Pons (tissue), 1 donor: ENCODE data around the gene NONO.
A peak's percentile ranks its signal among the peaks of the same experiment; 100 is the strongest.
"Not testable (repeated sequence)": the region's sequence is repeated elsewhere in the genome, so short reads cannot be mapped to it uniquely, and the experiment has no call there.

Experiments used
- DNase-seq: peaks from one replicate; pipeline ENCODE4 v3.0.0-alpha.2; 2016; ENCODE audit warnings: low spot score

NONO gene

GRCh38 chrX:71285929-71286328 lies 2.5 kb downstream of the NONO start:
- DNase-seq, result no peak

DNA sequence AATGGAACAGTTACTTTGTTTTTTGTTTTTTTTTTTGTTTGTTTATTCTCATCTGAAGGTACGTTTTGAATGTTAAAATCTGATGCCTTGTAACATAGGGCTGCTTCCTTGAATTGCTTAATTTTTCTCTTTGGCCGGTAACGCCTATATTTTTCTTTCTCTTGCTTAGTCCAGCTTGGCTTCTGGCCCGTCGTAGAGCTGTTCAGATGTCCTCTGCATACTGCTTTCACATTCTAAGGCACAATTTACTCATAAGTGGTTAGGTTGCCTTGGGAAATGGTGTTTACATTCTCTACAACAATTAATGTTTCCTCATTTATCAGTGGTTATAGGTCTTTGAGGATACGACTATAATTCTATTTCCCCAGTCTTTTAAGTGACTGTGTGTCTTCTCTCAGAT lies 7.9 kb downstream of the NONO start:
- DNase-seq, result no peak

DNA sequence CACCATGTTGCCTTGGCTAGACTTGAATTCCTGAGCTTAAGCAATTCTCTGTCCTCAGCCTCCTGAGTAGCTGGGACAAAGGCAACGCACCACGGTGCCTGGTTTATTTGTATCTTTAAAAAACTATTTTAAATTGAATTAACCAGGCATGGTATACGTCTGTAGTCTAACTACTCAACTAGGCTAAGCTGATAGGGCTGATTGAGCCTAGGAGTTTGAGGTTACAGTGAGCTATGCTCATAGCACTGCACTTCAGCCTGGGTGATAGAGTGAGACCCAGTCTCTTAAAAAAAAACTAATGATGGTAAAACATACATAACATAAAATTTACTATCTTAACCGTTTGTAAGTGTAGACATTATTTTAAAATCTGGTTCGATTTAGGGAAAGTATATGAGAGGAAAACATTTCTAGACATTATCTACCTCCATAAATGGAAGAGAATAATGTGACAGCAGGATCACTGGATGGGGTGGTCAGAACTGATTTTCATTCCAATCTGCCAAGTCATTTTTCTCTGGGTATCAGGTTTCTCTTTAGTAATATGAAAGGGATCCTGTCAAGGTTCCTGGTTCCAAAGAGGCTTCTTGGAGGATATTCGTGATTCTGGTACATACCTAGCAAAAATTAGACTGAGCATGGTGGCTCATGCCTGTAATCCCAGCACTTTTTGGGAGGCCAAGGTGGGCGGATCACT lies 9.4 kb downstream of the NONO start:
- DNase-seq, result no peak

GRCh38 chrX:71296806-71297205 lies 13.4 kb downstream of the NONO start:
- no peak for DNase-seq

GRCh38 chrX:71298119-71298518 lies 14.7 kb downstream of the NONO start:
- DNase-seq, result no peak

DNA sequence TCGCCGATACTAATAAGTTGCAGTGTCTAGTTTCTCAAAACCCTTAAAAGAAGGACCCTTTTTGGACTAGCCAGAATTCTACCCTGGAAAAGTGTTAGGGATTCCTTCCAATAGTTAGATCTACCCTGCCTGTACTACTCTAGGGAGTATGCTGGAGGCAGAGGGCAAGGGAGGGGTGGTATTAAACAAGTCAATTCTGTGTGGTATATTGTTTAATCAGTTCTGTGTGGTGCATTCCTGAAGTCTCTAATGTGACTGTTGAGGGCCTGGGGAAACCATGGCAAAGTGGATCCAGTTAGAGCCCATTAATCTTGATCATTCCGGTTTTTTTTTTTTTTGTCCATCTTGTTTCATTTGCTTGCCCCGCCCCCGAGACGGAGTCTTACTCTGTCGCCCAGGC lies 16.6 kb downstream of the NONO start:
- not testable (repeated sequence) for DNase-seq

DNA sequence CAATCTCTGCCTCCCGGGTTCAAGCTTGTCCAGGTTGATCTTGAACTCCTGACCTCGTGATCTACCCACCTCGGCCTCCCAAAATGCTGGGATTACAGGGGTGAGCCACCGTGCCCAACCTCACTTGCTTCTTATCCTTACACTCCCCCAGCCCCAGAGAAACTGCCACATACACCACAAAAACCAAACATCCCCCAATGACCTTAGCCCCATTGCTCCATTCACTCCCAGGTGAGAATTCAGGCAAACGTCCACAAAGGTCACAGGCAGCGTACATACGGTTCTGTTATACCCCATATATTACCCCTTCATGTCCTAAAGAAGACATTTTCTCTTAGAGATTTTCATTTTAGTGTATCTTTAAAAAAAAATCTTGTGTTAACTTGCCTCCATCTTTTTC lies 17.1 kb downstream of the NONO start:
- not testable (repeated sequence) for DNase-seq

DNA sequence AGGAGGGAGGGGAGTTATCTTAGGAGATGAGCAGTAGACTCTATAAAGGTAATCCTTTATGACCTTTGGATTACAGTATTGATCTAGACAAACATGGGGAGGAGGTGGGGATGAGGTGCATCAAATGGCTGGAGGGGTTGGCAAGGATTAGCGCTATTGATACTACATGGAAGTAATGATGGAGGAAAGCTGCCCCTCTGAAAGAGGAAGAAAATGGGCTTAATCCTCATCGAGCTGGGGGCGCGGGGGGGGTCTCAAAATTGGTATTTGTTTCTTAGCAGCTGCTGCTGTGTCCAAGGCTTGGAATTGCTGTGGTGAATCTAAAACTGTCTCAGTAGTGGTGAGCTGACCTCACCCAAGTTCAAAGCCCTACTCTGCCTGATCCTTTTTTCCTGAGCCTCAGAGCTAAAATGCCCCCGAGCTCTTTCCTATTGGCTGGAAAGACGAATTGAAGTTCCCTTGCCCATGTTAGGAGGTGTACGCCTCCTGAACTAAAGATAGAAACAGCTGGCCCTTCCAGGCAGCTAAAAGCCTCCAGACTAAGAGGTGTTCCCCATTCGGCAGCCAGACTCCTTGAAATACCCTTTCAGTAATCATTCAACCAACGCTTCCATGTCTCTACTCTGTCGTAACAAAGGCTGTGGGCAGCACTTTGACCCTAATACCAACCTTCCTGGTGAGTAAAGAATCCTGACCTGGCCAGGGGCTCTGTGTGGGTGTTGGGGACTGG lies 17.9 kb downstream of the NONO start, which contains the start of gene ITGB1BP2:
Gene ITGB1BP2, plus strand, starts transcription at position 556 of the 730 bp plus-strand sequence. Its CDS starts 57 bp downstream, at position 613.
- peak; percentile 1 for DNase-seq

DNA sequence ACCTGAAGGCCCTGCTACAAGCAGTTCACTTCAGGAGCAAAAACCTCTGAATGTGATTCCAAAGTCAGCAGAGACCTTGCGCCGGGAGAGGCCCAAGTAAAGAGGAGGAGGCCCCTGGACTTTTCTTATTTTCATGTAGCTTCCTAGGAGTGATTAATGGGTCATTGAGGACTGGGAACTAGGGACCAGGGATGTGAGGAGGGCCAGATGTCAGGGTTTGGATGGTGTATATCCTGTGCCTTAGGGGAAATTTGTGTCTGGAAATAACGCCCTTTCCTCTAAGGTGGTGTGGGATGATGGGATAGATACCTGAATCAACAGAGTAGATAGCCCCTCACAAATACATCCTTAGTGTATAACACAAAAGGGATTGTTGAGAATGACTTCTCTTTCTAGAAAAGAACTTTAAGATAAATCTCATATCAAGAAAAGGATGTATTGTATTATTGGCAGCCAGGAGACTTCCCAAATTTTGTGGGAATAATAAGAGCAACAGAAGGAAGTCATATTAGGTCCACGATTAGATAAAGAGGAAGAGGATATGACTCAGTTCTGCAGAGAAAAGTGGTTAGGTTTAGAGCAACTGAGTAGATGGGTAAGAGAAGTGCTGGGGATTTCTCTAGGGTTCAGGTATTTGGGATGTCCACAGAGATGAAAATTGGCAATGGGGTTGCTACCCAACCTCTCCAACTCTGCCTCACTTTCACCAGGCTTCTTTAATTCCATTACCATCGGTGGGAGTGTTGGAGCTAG lies 19.2 kb downstream of the NONO start:
- no peak for DNase-seq

DNA sequence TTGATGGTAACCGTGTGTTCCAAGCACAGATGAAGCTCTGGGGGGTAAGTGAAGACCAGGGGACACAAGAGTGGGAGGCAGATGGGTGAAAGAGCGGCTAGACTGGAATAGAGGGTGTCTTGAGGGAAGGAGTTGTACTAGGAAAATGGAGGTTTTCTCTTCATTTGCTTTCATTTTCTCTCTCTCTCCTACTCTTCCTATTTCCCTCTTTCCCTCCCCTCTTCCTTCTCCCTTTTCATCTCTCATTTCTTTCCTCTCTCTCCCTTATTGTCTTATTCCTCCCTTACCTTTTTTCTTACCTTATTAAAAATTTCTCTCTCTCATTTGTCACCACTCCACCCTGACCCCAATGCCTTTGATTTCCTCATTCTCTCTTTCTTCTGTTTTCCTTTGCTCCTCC lies 21.1 kb downstream of the NONO start:
- DNase-seq, result no peak

GRCh38 chrX:71315917-71316316 lies 32.5 kb downstream of the NONO start:
- DNase-seq, result no peak

DNA sequence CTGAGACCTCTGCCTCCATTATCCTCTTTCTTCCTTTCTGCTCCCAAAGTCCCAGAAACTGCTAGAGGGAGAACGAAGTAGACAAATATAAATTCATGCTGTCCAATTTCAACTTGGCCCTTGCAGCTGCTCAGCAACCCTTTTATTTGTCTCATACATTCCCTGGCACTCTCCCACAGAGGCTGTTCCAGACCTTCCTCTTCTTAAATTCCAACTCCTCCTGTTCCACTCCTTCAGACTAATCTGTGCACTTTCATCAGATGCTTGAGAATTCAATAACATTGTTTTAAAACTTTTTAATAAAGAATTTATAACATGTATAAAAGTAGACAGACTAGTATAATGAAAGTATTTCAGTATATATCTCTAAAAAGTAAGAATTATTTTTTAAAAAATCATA lies 33.5 kb downstream of the NONO start:
- DNase-seq, result not testable (repeated sequence)

- DNase-seq, result no peak
Measured at GRCh38 chrX:71320126-71320525, 36.7 kb downstream of the NONO start.

GRCh38 chrX:71321731-71322130 lies 38.3 kb downstream of the NONO start:
- no peak for DNase-seq

GRCh38 chrX:71324452-71324851 lies 41.0 kb downstream of the NONO start:
- DNase-seq, result not testable (repeated sequence)

GRCh38 chrX:71326394-71326793 lies 43.0 kb downstream of the NONO start:
- DNase-seq, result no peak

DNA sequence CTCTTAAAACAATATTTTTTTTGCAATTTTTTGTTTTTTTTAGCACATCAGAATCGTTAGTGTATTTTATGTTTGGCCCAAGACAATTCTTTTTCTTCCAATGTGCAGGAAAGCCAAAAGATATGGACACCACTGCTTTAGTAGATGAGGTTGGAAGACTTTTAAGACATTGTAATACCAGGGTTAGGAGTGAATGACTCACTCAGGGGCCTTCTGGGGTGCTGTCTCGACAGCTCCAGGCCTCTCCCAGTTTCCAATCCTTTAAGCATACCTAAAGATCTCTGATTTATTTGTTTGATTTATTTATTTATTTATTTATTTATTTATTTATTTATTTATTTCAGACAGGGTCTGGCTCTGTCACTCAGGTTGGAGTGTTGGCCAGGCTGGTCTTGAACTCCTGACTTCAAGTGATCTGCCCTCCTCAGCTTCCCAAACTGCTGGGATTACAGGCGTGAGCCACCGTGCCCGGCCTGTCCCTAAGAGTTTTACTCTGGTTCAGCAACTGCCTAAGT lies 65.8 kb downstream of the NONO start:
- not testable (repeated sequence) for DNase-seq

GRCh38 chrX:71349867-71350266 lies 66.4 kb downstream of the NONO start:
- DNase-seq, result not testable (repeated sequence)
